Endothelial cell of umbilical vein (primary cell): Measurements from ENCODE around the gene MORC2. TPM values are rescaled to one million over a fixed set of nuclear protein-coding genes. Genes with fewer than 3 reads are reported as not detected.

ENCODE experiments used
- BruUV-seq: library from RNA; stranded (reverse); fragments of 400-500 nt; replicated peaks from 2 replicates; lab custom pipeline; 2021; lab: Mats Ljungman, UMichigan
- CTCF ChIA-PET: fragments of 300-600, 350-600 bp; sonication (Branson Sonifier 250); formaldehyde crosslinking; loops from one replicate; lab custom pipeline; 2021; ENCODE audit warnings: antibody characterized with exemption, inconsistent platforms; lab: Charles Lee
- POLR2A ChIA-PET: fragments of 300-600, 350-600 bp; sonication (Branson Sonifier 250); formaldehyde crosslinking; loops from one replicate; lab custom pipeline; 2021; ENCODE audit warnings: antibody characterized with exemption, inconsistent platforms; lab: Charles Lee
- DNase-seq: peaks from one replicate; pipeline ENCODE4 v3.0.0-alpha.2; 2011; ENCODE audit warnings: low read depth, low spot score
- FAIRE-seq: peaks from 2 replicates; lab custom pipeline; 2011; peaks lifted over from hg19 to GRCh38; lab: Jason Lieb, UNC
- H2AFZ ChIP-seq: 2 replicates; pipeline ENCODE4 v1.6.0; 2012; ENCODE audit warnings: low read depth, low read length, control low read depth, inconsistent platforms
- H3K27ac ChIP-seq: 2 replicates; pipeline ENCODE4 v1.5.1; 2011; ENCODE audit warnings: low read depth, mild to moderate bottlenecking, control low read depth, low read length, moderate library complexity; ENCODE audit not compliant: insufficient read depth
- H3K27me3 ChIP-seq, 2 experiments: 2 replicates each; pipeline versions ENCODE4 v1.6.0 to v1.6.1; 2011; ENCODE audit warnings: low read length in 2 of 2, mixed read lengths in 1 of 2; ENCODE audit not compliant: control insufficient read depth in 2 of 2, insufficient read depth in 2 of 2
- H3K36me3 ChIP-seq, 2 experiments: 2 replicates in 1 of 2; 3 replicates in 1 of 2; pipeline ENCODE4 v1.5.1; 2011; ENCODE audit warnings: low read length in 2 of 2, mild to moderate bottlenecking in 1 of 2, moderate library complexity in 1 of 2; ENCODE audit not compliant: control insufficient read depth in 2 of 2, insufficient read depth in 2 of 2; ENCODE audit errors: extremely low read depth in 1 of 2
- H3K4me1 ChIP-seq: 3 replicates; pipeline ENCODE4 v1.5.1; 2011; ENCODE audit warnings: mild to moderate bottlenecking, low read length; ENCODE audit not compliant: control insufficient read depth, insufficient read depth; ENCODE audit errors: extremely low read depth
- H3K4me2 ChIP-seq: 2 replicates; pipeline ENCODE4 v1.6.1; 2011; ENCODE audit warnings: low read length, control low read depth, mixed read lengths; ENCODE audit not compliant: insufficient read depth
- H3K4me3 ChIP-seq, 3 experiments: fragments of 200-600 bp in 1 of 3; sonication (generic), shearing (Covaris generic) in 1 of 3; replicated peaks in 1 of 3; 2 replicates each; pipeline ENCODE4 v1.5.1; 2011 to 2016; ENCODE audit warnings: control low read depth in 3 of 3, low read length in 3 of 3, mild to moderate bottlenecking in 2 of 3, inconsistent platforms in 1 of 3, low read depth in 1 of 3, moderate library complexity in 1 of 3; ENCODE audit not compliant: insufficient read depth in 1 of 3
- H3K79me2 ChIP-seq: 2 replicates; pipeline ENCODE4 v1.6.0; 2012; ENCODE audit warnings: low read length, inconsistent platforms; ENCODE audit not compliant: control insufficient read depth, insufficient read depth
- H3K9ac ChIP-seq: replicated peaks from 2 replicates; pipeline ENCODE3; 2011; ENCODE audit warnings: low read length, control low read depth; ENCODE audit not compliant: insufficient read depth; ENCODE audit errors: extremely low read depth
- H3K9me1 ChIP-seq: replicated peaks from 3 replicates; pipeline ENCODE4 v1.6.0; 2011; ENCODE audit warnings: mild to moderate bottlenecking, low read length; ENCODE audit not compliant: control insufficient read depth, insufficient read depth; ENCODE audit errors: extremely low read depth
- H3K9me3 ChIP-seq: replicated peaks from 2 replicates; pipeline ENCODE4 v1.5.1; 2012; ENCODE audit warnings: low read length, inconsistent platforms; ENCODE audit not compliant: control insufficient read depth, insufficient read depth
- H4K20me1 ChIP-seq: replicated peaks from 2 replicates; pipeline ENCODE3; 2011; ENCODE audit warnings: mild to moderate bottlenecking, low read length; ENCODE audit not compliant: control insufficient read depth, insufficient read depth; ENCODE audit errors: extremely low read depth
- EZH2 ChIP-seq: IDR thresholded peaks from 2 replicates; pipeline ENCODE4 v1.6.1; 2012; ENCODE audit warnings: borderline replicate concordance, low read depth, mild to moderate bottlenecking, moderate library complexity, low read length, inconsistent platforms; ENCODE audit not compliant: severe bottlenecking
- FOS ChIP-seq: IDR thresholded peaks from 2 replicates; pipeline ENCODE4 v1.6.1; 2011; ENCODE audit warnings: mild to moderate bottlenecking, low read length, moderate library complexity, borderline replicate concordance; ENCODE audit not compliant: insufficient read depth
- GATA2 ChIP-seq: IDR thresholded peaks from 2 replicates; pipeline ENCODE4 v1.7.0; 2011; ENCODE audit warnings: low read depth, mild to moderate bottlenecking, moderate library complexity, mixed read lengths, low read length; ENCODE audit not compliant: insufficient read length, insufficient read depth
- JUN ChIP-seq: IDR thresholded peaks from 2 replicates; pipeline ENCODE4 v1.6.1; 2011; ENCODE audit warnings: borderline replicate concordance, low read depth; ENCODE audit not compliant: insufficient read length, insufficient read depth
- MYC ChIP-seq: IDR thresholded peaks from one replicate; pipeline ENCODE4 v1.6.1; 2011; ENCODE audit warnings: mild to moderate bottlenecking, low read depth, low read length
- POLR2A ChIP-seq: IDR thresholded peaks from 2 replicates; pipeline ENCODE4 v1.6.1; 2012; ENCODE audit warnings: low read depth, mild to moderate bottlenecking, control low read depth, low read length
- POLR2AphosphoS5 ChIP-seq: IDR thresholded peaks from 2 replicates; pipeline ENCODE4 v1.6.1; 2012; ENCODE audit warnings: low read depth, mild to moderate bottlenecking, control low read depth, low read length, moderate library complexity; ENCODE audit not compliant: insufficient read depth
- dilution Hi-C: fragments of 300-500 bp; cut with MboI; formaldehyde crosslinking; loops from one replicate; pipeline ENCODE4 v1.15.0; 2019; ENCODE audit warnings: low sequenced_read_pairs; ENCODE audit not compliant: extremely low pct_ligation_motif_present
- intact Hi-C: fragments of 100-400 bp; cut with micrococcal nuclease; formaldehyde crosslinking; loops from one replicate; pipeline ENCODE4 v1.10.0; 2022
- polyA plus RNA-seq, 4 experiments: library from polyadenylated mRNA; depleted of rRNA in 3 of 4; stranded (reverse) in 3 of 4; unstranded in 1 of 4; fragments of >200 nt; gene quantifications; 2 replicates each; pipeline versions ENCODE4 v1.2.1 to v1.2.3, GENCODE V29; 2011 to 2012; ENCODE audit warnings: missing spikeins in 1 of 4
- total RNA-seq: library from RNA; stranded (reverse); gene quantifications from 2 replicates; pipeline ENCODE4 v1.2.3, GENCODE V29; 2021
- TF ChIP-seq, protein P1 (sequence below), 2 donors: IDR thresholded peaks; 1 replicate in 1 of 2; 2 replicates in 1 of 2; pipeline ENCODE4 v1.5.1; 2011; ENCODE audit warnings: low read length in 2 of 2, mild to moderate bottlenecking in 2 of 2, moderate library complexity in 2 of 2, control low read depth in 1 of 2, inconsistent platforms in 1 of 2, low read depth in 1 of 2; ENCODE audit not compliant: insufficient read depth in 1 of 2; ENCODE audit errors: extremely low read depth in 1 of 2
- TF ChIP-seq, protein P2 (sequence below): IDR thresholded peaks from 2 replicates; pipeline ENCODE4 v1.6.1; 2011; ENCODE audit not compliant: insufficient read depth, insufficient read length

MORC2 gene
- total and polyA plus RNA-seq, 2 donors (not counting 3 experiments of a cell fraction or from before 2014, with no cell fraction given) = 11.6 to 34.7 TPM

DNA sequence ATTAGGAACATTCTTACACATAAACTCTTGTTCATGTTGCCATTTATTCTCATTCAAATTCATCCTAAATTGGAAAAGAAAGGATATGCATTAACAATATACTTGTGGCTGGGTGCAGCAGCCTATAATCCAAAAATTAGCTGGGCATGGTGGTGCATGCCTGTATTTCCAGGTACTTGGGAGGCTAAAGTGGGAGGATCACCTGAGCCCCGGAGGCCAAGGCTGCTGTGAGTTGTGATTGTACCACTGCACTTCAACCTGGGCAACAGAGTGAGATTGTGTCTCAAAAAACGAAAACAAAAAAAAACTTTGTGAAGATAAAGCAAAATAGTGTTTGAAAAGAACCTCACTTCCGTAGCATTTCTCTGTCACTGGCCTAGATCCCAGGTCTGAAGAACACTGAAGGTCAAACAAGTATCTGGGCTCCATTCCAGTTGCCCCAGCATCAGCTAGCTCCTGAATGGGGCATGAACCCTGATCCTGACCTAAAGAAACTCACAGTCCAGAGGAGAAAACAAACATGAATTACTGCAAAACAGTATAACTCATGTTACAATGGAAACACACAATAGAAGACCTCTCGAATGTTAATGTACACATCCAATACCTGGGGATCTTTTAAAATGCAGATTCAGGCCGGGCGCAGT is 32.7 kb upstream of the MORC2 start:
- FAIRE-seq (no peak), DNase-seq (no peak)
- ChIA-PET POLR2A (no interaction called here), CTCF (no interaction called here)
- Histone ChIP-seq H3K4me2 (no peak overlapping the region), H3K9me3 (no peaks in the 10 kb centered on the region), H3K9ac (no peak overlapping the region), H3K79me2 (no peaks in the 10 kb centered on the region), H3K36me3 (no peaks in the 10 kb centered on the region), H3K27ac (no peak overlapping the region), H3K27me3 (peaks cover 1 to 2% of the 10 kb centered on the region in 2 experiments), H3K4me3 (no peak overlapping the region), H4K20me1 (no peaks in the 10 kb centered on the region), H3K9me1 (no peaks in the 10 kb centered on the region), H3K4me1 (no peaks in the 10 kb centered on the region), H2AFZ (no peak overlapping the region)
- intact Hi-C loops (no loop called here), dilution Hi-C loops (no loop called here)
- TF ChIP-seq EZH2 = no peak
- no peak for TF ChIP-seq MYC
- no peak for TF ChIP-seq POLR2AphosphoS5
- BruUV-seq = no TSS peak

DNA sequence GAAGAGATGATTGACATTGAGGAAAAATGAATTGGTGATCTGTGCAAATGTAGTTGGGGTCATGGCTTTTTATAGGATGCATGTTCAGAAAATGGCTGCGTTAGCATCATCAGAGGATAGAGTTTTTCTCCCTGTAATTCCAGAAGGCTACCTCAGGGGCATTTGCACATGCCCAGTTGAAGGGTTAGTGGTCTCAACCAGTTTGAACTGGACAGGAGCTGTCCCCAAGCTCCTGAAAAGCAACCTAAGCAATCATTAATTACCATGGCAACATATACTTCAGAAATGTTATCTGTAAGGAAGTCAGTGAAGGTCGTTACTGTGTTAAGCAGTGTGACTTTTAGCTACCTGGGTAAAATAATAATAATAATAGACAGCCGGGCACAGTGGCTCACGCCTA is 29.8 kb upstream of the MORC2 start:
- Histone ChIP-seq H3K4me2 (no peak overlapping the region), H4K20me1 (no peaks in the 10 kb centered on the region), H3K9ac (no peak overlapping the region), H3K36me3 (no peaks in the 10 kb centered on the region), H3K9me3 (no peaks in the 10 kb centered on the region), H3K4me3 (no peak overlapping the region), H3K9me1 (no peaks in the 10 kb centered on the region), H3K4me1 (no peaks in the 10 kb centered on the region), H3K27me3 (peaks cover 4 to 5% of the 10 kb centered on the region in 2 experiments), H3K79me2 (no peaks in the 10 kb centered on the region), H2AFZ (no peak overlapping the region), H3K27ac (no peak overlapping the region)
- dilution Hi-C loops (no loop called here), intact Hi-C loops (no loop called here)
- DNase-seq = no peak
- TF ChIP-seq EZH2 (no peak), POLR2AphosphoS5 (no peak), MYC (no peak), JUN (no peak), GATA2 (no peak), POLR2A (no peak), FOS (no peak)
- TF ChIP-seq, protein P1, sequence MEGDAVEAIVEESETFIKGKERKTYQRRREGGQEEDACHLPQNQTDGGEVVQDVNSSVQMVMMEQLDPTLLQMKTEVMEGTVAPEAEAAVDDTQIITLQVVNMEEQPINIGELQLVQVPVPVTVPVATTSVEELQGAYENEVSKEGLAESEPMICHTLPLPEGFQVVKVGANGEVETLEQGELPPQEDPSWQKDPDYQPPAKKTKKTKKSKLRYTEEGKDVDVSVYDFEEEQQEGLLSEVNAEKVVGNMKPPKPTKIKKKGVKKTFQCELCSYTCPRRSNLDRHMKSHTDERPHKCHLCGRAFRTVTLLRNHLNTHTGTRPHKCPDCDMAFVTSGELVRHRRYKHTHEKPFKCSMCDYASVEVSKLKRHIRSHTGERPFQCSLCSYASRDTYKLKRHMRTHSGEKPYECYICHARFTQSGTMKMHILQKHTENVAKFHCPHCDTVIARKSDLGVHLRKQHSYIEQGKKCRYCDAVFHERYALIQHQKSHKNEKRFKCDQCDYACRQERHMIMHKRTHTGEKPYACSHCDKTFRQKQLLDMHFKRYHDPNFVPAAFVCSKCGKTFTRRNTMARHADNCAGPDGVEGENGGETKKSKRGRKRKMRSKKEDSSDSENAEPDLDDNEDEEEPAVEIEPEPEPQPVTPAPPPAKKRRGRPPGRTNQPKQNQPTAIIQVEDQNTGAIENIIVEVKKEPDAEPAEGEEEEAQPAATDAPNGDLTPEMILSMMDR (IDR thresholded peaks at IDR 0.05; ENCODE audit: extremely low read depth in 1 of 2, insufficient read depth in 1 of 2, low read depth in 1 of 2, low read length in 2 of 2) = no peak
- TF ChIP-seq, protein P2, sequence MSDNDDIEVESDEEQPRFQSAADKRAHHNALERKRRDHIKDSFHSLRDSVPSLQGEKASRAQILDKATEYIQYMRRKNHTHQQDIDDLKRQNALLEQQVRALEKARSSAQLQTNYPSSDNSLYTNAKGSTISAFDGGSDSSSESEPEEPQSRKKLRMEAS = no peak
- ChIA-PET CTCF (no interaction called here), POLR2A (no interaction called here)
- no TSS peak for BruUV-seq
- FAIRE-seq = no peak
